Endothelial cell of umbilical vein (primary cell): ENCODE results near the gene GALNT2. TPM values are rescaled to one million over a fixed set of nuclear protein-coding genes. Genes with fewer than 3 reads are reported as not detected.

ENCODE experiments used
- BruUV-seq: library from RNA; stranded (reverse); fragments of 400-500 nt; replicated peaks from 2 replicates; lab custom pipeline; 2021; lab: Mats Ljungman, UMichigan
- CTCF ChIA-PET: fragments of 300-600, 350-600 bp; sonication (Branson Sonifier 250); formaldehyde crosslinking; loops from one replicate; lab custom pipeline; 2021; ENCODE audit warnings: antibody characterized with exemption, inconsistent platforms; lab: Charles Lee
- POLR2A ChIA-PET: fragments of 300-600, 350-600 bp; sonication (Branson Sonifier 250); formaldehyde crosslinking; loops from one replicate; lab custom pipeline; 2021; ENCODE audit warnings: antibody characterized with exemption, inconsistent platforms; lab: Charles Lee
- DNase-seq: peaks from one replicate; pipeline ENCODE4 v3.0.0-alpha.2; 2011; ENCODE audit warnings: low read depth, low spot score
- FAIRE-seq: peaks from 2 replicates; lab custom pipeline; 2011; peaks lifted over from hg19 to GRCh38; lab: Jason Lieb, UNC
- H2AFZ ChIP-seq: 2 replicates; pipeline ENCODE4 v1.6.0; 2012; ENCODE audit warnings: low read depth, low read length, control low read depth, inconsistent platforms
- H3K27ac ChIP-seq: 2 replicates; pipeline ENCODE4 v1.5.1; 2011; ENCODE audit warnings: low read depth, mild to moderate bottlenecking, control low read depth, low read length, moderate library complexity; ENCODE audit not compliant: insufficient read depth
- H3K27me3 ChIP-seq, 2 experiments: 2 replicates each; pipeline versions ENCODE4 v1.6.0 to v1.6.1; 2011; ENCODE audit warnings: low read length in 2 of 2, mixed read lengths in 1 of 2; ENCODE audit not compliant: control insufficient read depth in 2 of 2, insufficient read depth in 2 of 2
- H3K36me3 ChIP-seq, 2 experiments: 2 replicates in 1 of 2; 3 replicates in 1 of 2; pipeline ENCODE4 v1.5.1; 2011; ENCODE audit warnings: low read length in 2 of 2, mild to moderate bottlenecking in 1 of 2, moderate library complexity in 1 of 2; ENCODE audit not compliant: control insufficient read depth in 2 of 2, insufficient read depth in 2 of 2; ENCODE audit errors: extremely low read depth in 1 of 2
- H3K4me1 ChIP-seq: 3 replicates; pipeline ENCODE4 v1.5.1; 2011; ENCODE audit warnings: mild to moderate bottlenecking, low read length; ENCODE audit not compliant: control insufficient read depth, insufficient read depth; ENCODE audit errors: extremely low read depth
- H3K4me2 ChIP-seq: 2 replicates; pipeline ENCODE4 v1.6.1; 2011; ENCODE audit warnings: low read length, control low read depth, mixed read lengths; ENCODE audit not compliant: insufficient read depth
- H3K4me3 ChIP-seq, 3 experiments: fragments of 200-600 bp in 1 of 3; sonication (generic), shearing (Covaris generic) in 1 of 3; replicated peaks in 1 of 3; 2 replicates each; pipeline ENCODE4 v1.5.1; 2011 to 2016; ENCODE audit warnings: control low read depth in 3 of 3, low read length in 3 of 3, mild to moderate bottlenecking in 2 of 3, inconsistent platforms in 1 of 3, low read depth in 1 of 3, moderate library complexity in 1 of 3; ENCODE audit not compliant: insufficient read depth in 1 of 3
- H3K79me2 ChIP-seq: 2 replicates; pipeline ENCODE4 v1.6.0; 2012; ENCODE audit warnings: low read length, inconsistent platforms; ENCODE audit not compliant: control insufficient read depth, insufficient read depth
- H3K9ac ChIP-seq: replicated peaks from 2 replicates; pipeline ENCODE3; 2011; ENCODE audit warnings: low read length, control low read depth; ENCODE audit not compliant: insufficient read depth; ENCODE audit errors: extremely low read depth
- H3K9me1 ChIP-seq: replicated peaks from 3 replicates; pipeline ENCODE4 v1.6.0; 2011; ENCODE audit warnings: mild to moderate bottlenecking, low read length; ENCODE audit not compliant: control insufficient read depth, insufficient read depth; ENCODE audit errors: extremely low read depth
- H3K9me3 ChIP-seq: replicated peaks from 2 replicates; pipeline ENCODE4 v1.5.1; 2012; ENCODE audit warnings: low read length, inconsistent platforms; ENCODE audit not compliant: control insufficient read depth, insufficient read depth
- H4K20me1 ChIP-seq: replicated peaks from 2 replicates; pipeline ENCODE3; 2011; ENCODE audit warnings: mild to moderate bottlenecking, low read length; ENCODE audit not compliant: control insufficient read depth, insufficient read depth; ENCODE audit errors: extremely low read depth
- CTCF ChIP-seq, 2 donors: IDR thresholded peaks; 1 replicate in 1 of 2; 2 replicates in 1 of 2; pipeline ENCODE4 v1.5.1; 2011; ENCODE audit warnings: low read length in 2 of 2, mild to moderate bottlenecking in 2 of 2, moderate library complexity in 2 of 2, control low read depth in 1 of 2, inconsistent platforms in 1 of 2, low read depth in 1 of 2; ENCODE audit not compliant: insufficient read depth in 1 of 2; ENCODE audit errors: extremely low read depth in 1 of 2
- EZH2 ChIP-seq: IDR thresholded peaks from 2 replicates; pipeline ENCODE4 v1.6.1; 2012; ENCODE audit warnings: borderline replicate concordance, low read depth, mild to moderate bottlenecking, moderate library complexity, low read length, inconsistent platforms; ENCODE audit not compliant: severe bottlenecking
- FOS ChIP-seq: IDR thresholded peaks from 2 replicates; pipeline ENCODE4 v1.6.1; 2011; ENCODE audit warnings: mild to moderate bottlenecking, low read length, moderate library complexity, borderline replicate concordance; ENCODE audit not compliant: insufficient read depth
- GATA2 ChIP-seq: IDR thresholded peaks from 2 replicates; pipeline ENCODE4 v1.7.0; 2011; ENCODE audit warnings: low read depth, mild to moderate bottlenecking, moderate library complexity, mixed read lengths, low read length; ENCODE audit not compliant: insufficient read length, insufficient read depth
- JUN ChIP-seq: IDR thresholded peaks from 2 replicates; pipeline ENCODE4 v1.6.1; 2011; ENCODE audit warnings: borderline replicate concordance, low read depth; ENCODE audit not compliant: insufficient read length, insufficient read depth
- MYC ChIP-seq: IDR thresholded peaks from one replicate; pipeline ENCODE4 v1.6.1; 2011; ENCODE audit warnings: mild to moderate bottlenecking, low read depth, low read length
- POLR2A ChIP-seq: IDR thresholded peaks from 2 replicates; pipeline ENCODE4 v1.6.1; 2012; ENCODE audit warnings: low read depth, mild to moderate bottlenecking, control low read depth, low read length
- POLR2AphosphoS5 ChIP-seq: IDR thresholded peaks from 2 replicates; pipeline ENCODE4 v1.6.1; 2012; ENCODE audit warnings: low read depth, mild to moderate bottlenecking, control low read depth, low read length, moderate library complexity; ENCODE audit not compliant: insufficient read depth
- dilution Hi-C: fragments of 300-500 bp; cut with MboI; formaldehyde crosslinking; loops from one replicate; pipeline ENCODE4 v1.15.0; 2019; ENCODE audit warnings: low sequenced_read_pairs; ENCODE audit not compliant: extremely low pct_ligation_motif_present
- intact Hi-C: fragments of 100-400 bp; cut with micrococcal nuclease; formaldehyde crosslinking; loops from one replicate; pipeline ENCODE4 v1.10.0; 2022
- polyA plus RNA-seq, 4 experiments: library from polyadenylated mRNA; depleted of rRNA in 3 of 4; stranded (reverse) in 3 of 4; unstranded in 1 of 4; fragments of >200 nt; gene quantifications; 2 replicates each; pipeline versions ENCODE4 v1.2.1 to v1.2.3, GENCODE V29; 2011 to 2012; ENCODE audit warnings: missing spikeins in 1 of 4
- total RNA-seq: library from RNA; stranded (reverse); gene quantifications from 2 replicates; pipeline ENCODE4 v1.2.3, GENCODE V29; 2021
- TF ChIP-seq, protein P1 (sequence below): IDR thresholded peaks from 2 replicates; pipeline ENCODE4 v1.6.1; 2011; ENCODE audit not compliant: insufficient read depth, insufficient read length

The GALNT2 gene
- total and polyA plus RNA-seq, 2 donors (not counting 3 experiments of a cell fraction or from before 2014, with no cell fraction given) = 56.3 to 77.5 TPM

GRCh38 chr1:230155021-230155420 lies 88.0 kb downstream of the GALNT2 start:
- no peak overlapping the region for H3K4me2 ChIP-seq
- no TSS peak for BruUV-seq
- DNase-seq (no peak), FAIRE-seq (no peak)
- peaks cover 0 to 4% of the 10 kb centered on the region in 2 experiments for H3K27me3 ChIP-seq
- no peak overlapping the region for H3K27ac ChIP-seq
- no peaks in the 10 kb centered on the region for H3K36me3 ChIP-seq
- POLR2A ChIA-PET = interaction anchor here (0.5 kb wide), 1 partner anchor 524 kb away, joined by 3 read pairs; no protein-coding TSS in a partner anchor
- H4K20me1 ChIP-seq = peaks cover 5% of the 10 kb centered on the region
- H3K9me1 ChIP-seq = no peaks in the 10 kb centered on the region
- no peaks in the 10 kb centered on the region for H3K4me1 ChIP-seq
- no peaks in the 10 kb centered on the region for H3K79me2 ChIP-seq
- no peak overlapping the region for H3K4me3 ChIP-seq
- dilution Hi-C loops (no loop called here), intact Hi-C loops (no loop called here)
- CTCF ChIA-PET = no interaction called here
- TF ChIP-seq POLR2AphosphoS5 = no peak
- TF ChIP-seq POLR2A = no peak
- no peak for TF ChIP-seq MYC
- no peak for TF ChIP-seq GATA2
- no peak for TF ChIP-seq EZH2
- TF ChIP-seq CTCF (IDR thresholded peaks at IDR 0.05; ENCODE audit: extremely low read depth in 1 of 2, insufficient read depth in 1 of 2, low read depth in 1 of 2, low read length in 2 of 2) = no peak
- TF ChIP-seq JUN = no peak
- TF ChIP-seq FOS = no peak
- TF ChIP-seq, protein P1, sequence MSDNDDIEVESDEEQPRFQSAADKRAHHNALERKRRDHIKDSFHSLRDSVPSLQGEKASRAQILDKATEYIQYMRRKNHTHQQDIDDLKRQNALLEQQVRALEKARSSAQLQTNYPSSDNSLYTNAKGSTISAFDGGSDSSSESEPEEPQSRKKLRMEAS = no peak
- no peak overlapping the region for H3K9ac ChIP-seq
- H3K9me3 ChIP-seq = no peaks in the 10 kb centered on the region
- no peak overlapping the region for H2AFZ ChIP-seq
